GM23338 (cell line): Measurements from ENCODE around the gene CSF2. TPM values are rescaled to one million over a fixed set of nuclear protein-coding genes. Genes with fewer than 3 reads are reported as not detected.

Experiments used
- ATAC-seq: fragments of 200-7000 bp; cut with Tn5 transposase; 3 replicates; pipeline ENCODE4 v1.9.1; 2020
- DNase-seq: peaks from one replicate; pipeline ENCODE4 v3.0.0-alpha.2; 2015; ENCODE audit warnings: low spot score
- H2AFZ ChIP-seq: fragments of 200-600 bp; sonication (generic); 2 replicates; pipeline ENCODE4 v1.8.0; 2016; ENCODE audit warnings: antibody characterized with exemption, mild to moderate bottlenecking, moderate library complexity
- H3F3A ChIP-seq: fragments of 200-600 bp; sonication (generic); replicated peaks from 2 replicates; pipeline ENCODE4 v1.8.0; 2017; ENCODE audit warnings: antibody characterized with exemption, mixed run types, low read depth
- H3K27ac ChIP-seq: fragments of 200-600 bp; sonication (generic); 2 replicates; pipeline ENCODE4 v1.6.1; 2016; ENCODE audit warnings: low read depth
- H3K27me3 ChIP-seq: fragments of 200-600 bp; sonication (generic); 2 replicates; pipeline ENCODE4 v1.8.0; 2016; ENCODE audit warnings: mild to moderate bottlenecking, mixed run types, moderate library complexity; ENCODE audit not compliant: insufficient read depth
- H3K36me3 ChIP-seq: fragments of 200-600 bp; sonication (generic); 2 replicates; pipeline ENCODE4 v1.8.0; 2016; ENCODE audit warnings: mild to moderate bottlenecking; ENCODE audit not compliant: insufficient read depth
- H3K4me1 ChIP-seq: fragments of 200-600 bp; sonication (generic); 2 replicates; pipeline ENCODE4 v1.8.0; 2016; ENCODE audit warnings: mild to moderate bottlenecking, moderate library complexity; ENCODE audit not compliant: insufficient read depth
- H3K4me2 ChIP-seq: fragments of 200-600 bp; sonication (generic); 2 replicates; pipeline ENCODE4 v1.7.1; 2017; ENCODE audit warnings: mixed run types
- H3K4me3 ChIP-seq: fragments of 200-600 bp; sonication (generic); 2 replicates; pipeline ENCODE4 v1.6.1; 2016; ENCODE audit warnings: mixed run types
- H3K79me2 ChIP-seq: fragments of 200-600 bp; sonication (generic); replicated peaks from 2 replicates; pipeline ENCODE4 v1.8.0; 2017; ENCODE audit warnings: mild to moderate bottlenecking; ENCODE audit not compliant: insufficient read depth
- H3K9me2 ChIP-seq: fragments of 200-600 bp; sonication (generic); 2 replicates; pipeline ENCODE4 v1.8.0; 2017; ENCODE audit not compliant: insufficient read depth
- H4K20me1 ChIP-seq: fragments of 200-600 bp; sonication (generic); replicated peaks from 2 replicates; pipeline ENCODE4 v1.8.0; 2017; ENCODE audit warnings: mild to moderate bottlenecking; ENCODE audit not compliant: insufficient read depth
- H3K27ac Mint-ChIP-seq: 2 replicates; pipeline ENCODE4 v1.8.0; 2020; ENCODE audit warnings: inconsistent platforms, mild to moderate bottlenecking, moderate library complexity, mixed read lengths
- H3K27me3 Mint-ChIP-seq: 3 replicates; pipeline ENCODE4 v1.8.0; 2022; ENCODE audit warnings: low read depth, mild to moderate bottlenecking, moderate library complexity, mixed read lengths, inconsistent platforms; ENCODE audit not compliant: insufficient read depth, poor library complexity
- H3K36me3 Mint-ChIP-seq: 3 replicates; pipeline ENCODE4 v1.8.0; 2021; ENCODE audit warnings: low read depth, mild to moderate bottlenecking, inconsistent platforms, moderate library complexity, mixed read lengths
- H3K4me1 Mint-ChIP-seq: 3 replicates; pipeline ENCODE4 v1.8.0; 2020; ENCODE audit warnings: mild to moderate bottlenecking, inconsistent platforms, mixed read lengths
- H3K4me3 Mint-ChIP-seq: 3 replicates; pipeline ENCODE4 v1.8.0; 2021; ENCODE audit warnings: moderate library complexity, mild to moderate bottlenecking, inconsistent platforms, mixed read lengths
- H3K9me3 Mint-ChIP-seq: 3 replicates; pipeline ENCODE4 v1.8.0; 2020; ENCODE audit warnings: moderate library complexity, mild to moderate bottlenecking, inconsistent platforms, mixed read lengths
- CREB1 ChIP-seq: fragments of 250-450 bp; sonication (Bioruptor Pico); IDR thresholded peaks from 2 replicates; pipeline ENCODE4 v1.5.0; 2020; ENCODE audit warnings: low read depth, mild to moderate bottlenecking, moderate library complexity
- CTCF ChIP-seq, 2 experiments: fragments of 200-600 bp in 1 of 2; sonication (generic) in 1 of 2; conservative IDR thresholded peaks; 2 replicates each; pipeline versions ENCODE4 v1.5.1 to v1.6.1; 2016 to 2017; ENCODE audit warnings: antibody characterized with exemption in 2 of 2, low read depth in 2 of 2, mild to moderate bottlenecking in 2 of 2, moderate library complexity in 1 of 2
- ETS1 ChIP-seq: IDR thresholded peaks from 2 replicates; pipeline ENCODE4 v1.6.1; 2016; ENCODE audit warnings: antibody characterized with exemption
- EZH2 ChIP-seq: fragments of 200-600 bp; sonication (generic); IDR thresholded peaks from one replicate; pipeline ENCODE4 v1.8.0; 2017; ENCODE audit warnings: antibody characterized with exemption, mild to moderate bottlenecking, low read depth; ENCODE audit not compliant: unreplicated experiment
- EZH2phosphoT487 ChIP-seq: fragments of 200-600 bp; sonication (generic); IDR thresholded peaks from one replicate; pipeline ENCODE4 v1.8.1; 2018; ENCODE audit warnings: antibody characterized with exemption; ENCODE audit not compliant: unreplicated experiment
- JUNB ChIP-seq: IDR thresholded peaks from one replicate; pipeline ENCODE4 v1.6.1; 2016; ENCODE audit warnings: antibody characterized with exemption; ENCODE audit not compliant: unreplicated experiment
- NANOG ChIP-seq: IDR thresholded peaks from 2 replicates; pipeline ENCODE4 v1.6.1; 2016; ENCODE audit warnings: antibody characterized with exemption, borderline replicate concordance
- POLR2AphosphoS5 ChIP-seq: IDR thresholded peaks from 2 replicates; pipeline ENCODE4 v1.6.1; 2016; ENCODE audit warnings: antibody characterized with exemption, low read depth
- STAT1 ChIP-seq: IDR thresholded peaks from one replicate; pipeline ENCODE4 v1.6.1; 2016; ENCODE audit warnings: antibody characterized with exemption; ENCODE audit not compliant: unreplicated experiment
- ZNF114 ChIP-seq: fragments of 250-450 bp; sonication (Bioruptor Pico); IDR thresholded peaks from 2 replicates; pipeline ENCODE4 v1.5.0; 2020; ENCODE audit warnings: mild to moderate bottlenecking, moderate library complexity
- ZNF331 ChIP-seq: fragments of 250-450 bp; sonication (Bioruptor Pico); IDR thresholded peaks from 2 replicates; pipeline ENCODE4 v1.5.0; 2020; ENCODE audit warnings: low read depth, mild to moderate bottlenecking, moderate library complexity
- ZNF462 ChIP-seq: fragments of 250-450 bp; sonication (Bioruptor Pico); IDR thresholded peaks from 2 replicates; pipeline ENCODE4 v1.5.0; 2020; ENCODE audit warnings: mild to moderate bottlenecking, moderate library complexity
- polyA plus RNA-seq: library from polyadenylated mRNA; unstranded; fragments of >200 nt; fragmentation: Nextera tagmentation; extraction: Ambion mirVana; gene quantifications from 2 replicates; pipeline ENCODE4 v1.2.1, GENCODE V29; 2016
- total RNA-seq: library from RNA; depleted of rRNA; stranded (reverse); fragments of >200 nt; shearing (Covaris generic); gene quantifications from 2 replicates; pipeline ENCODE4 v1.2.3, GENCODE V29; 2014
- TF ChIP-seq, protein P1 (sequence below): IDR thresholded peaks from one replicate; pipeline ENCODE4 v1.6.1; 2018; ENCODE audit warnings: antibody characterized with exemption; ENCODE audit not compliant: unreplicated experiment

CSF2 gene
- total and polyA plus RNA-seq, 2 experiments from 2014 or later = not detected

DNA sequence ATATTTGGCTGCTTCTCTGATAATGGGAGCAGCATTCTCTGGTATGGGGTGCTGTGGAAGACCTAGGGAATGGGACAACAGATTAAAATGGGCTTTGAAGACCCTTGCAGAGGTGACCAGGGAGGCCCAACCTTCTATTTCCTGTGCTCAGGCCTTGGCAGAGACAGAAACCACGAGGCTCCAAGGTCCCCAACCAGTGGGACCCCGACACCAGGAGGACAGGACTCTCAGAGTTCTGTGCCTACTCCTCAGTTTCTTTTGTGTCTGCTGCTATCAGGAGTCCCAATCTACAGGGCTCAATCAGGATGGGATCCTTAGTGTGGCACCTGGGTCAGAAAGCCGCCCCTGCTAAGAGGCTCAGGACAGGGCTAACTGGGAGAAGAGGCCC, 29.3 kb downstream of the CSF2 start:
- DNase-seq = no peak
- no peaks in the 10 kb centered on the region for H4K20me1 ChIP-seq
- no peak overlapping the region for H3K27ac ChIP-seq
- H3K9me2 ChIP-seq = no peaks in the 10 kb centered on the region
- no peak overlapping the region for H3K4me2 ChIP-seq
- no peaks in the 10 kb centered on the region for H3K27me3 ChIP-seq
- Mint-ChIP-seq H3K27me3 (no peaks in the 10 kb centered on the region), H3K36me3 (no peaks in the 10 kb centered on the region), H3K9me3 (no peaks in the 10 kb centered on the region), H3K27ac (no peak overlapping the region), H3K4me3 (no peak overlapping the region), H3K4me1 (no peaks in the 10 kb centered on the region)
- H3K79me2 ChIP-seq = no peaks in the 10 kb centered on the region
- H3K36me3 ChIP-seq = no peaks in the 10 kb centered on the region
- no peak overlapping the region for H2AFZ ChIP-seq
- no peak overlapping the region for H3K4me3 ChIP-seq
- ATAC-seq = no peak
- H3K4me1 ChIP-seq = no peaks in the 10 kb centered on the region
- no peaks in the 10 kb centered on the region for H3F3A ChIP-seq
- TF ChIP-seq STAT1 (no peak), NANOG (no peak), EZH2 (no peak), ZNF462 (CRISPR knock-in tag) (no peak), ETS1 (no peak), CTCF (conservative IDR thresholded peaks at IDR 0.05; ENCODE audit: low read depth in 2 of 2) (no peak), CREB1 (CRISPR knock-in tag) (no peak), ZNF114 (no peak), JUNB (no peak), ZNF331 (CRISPR knock-in tag) (no peak), EZH2phosphoT487 (no peak), POLR2AphosphoS5 (no peak)
- TF ChIP-seq, protein P1, sequence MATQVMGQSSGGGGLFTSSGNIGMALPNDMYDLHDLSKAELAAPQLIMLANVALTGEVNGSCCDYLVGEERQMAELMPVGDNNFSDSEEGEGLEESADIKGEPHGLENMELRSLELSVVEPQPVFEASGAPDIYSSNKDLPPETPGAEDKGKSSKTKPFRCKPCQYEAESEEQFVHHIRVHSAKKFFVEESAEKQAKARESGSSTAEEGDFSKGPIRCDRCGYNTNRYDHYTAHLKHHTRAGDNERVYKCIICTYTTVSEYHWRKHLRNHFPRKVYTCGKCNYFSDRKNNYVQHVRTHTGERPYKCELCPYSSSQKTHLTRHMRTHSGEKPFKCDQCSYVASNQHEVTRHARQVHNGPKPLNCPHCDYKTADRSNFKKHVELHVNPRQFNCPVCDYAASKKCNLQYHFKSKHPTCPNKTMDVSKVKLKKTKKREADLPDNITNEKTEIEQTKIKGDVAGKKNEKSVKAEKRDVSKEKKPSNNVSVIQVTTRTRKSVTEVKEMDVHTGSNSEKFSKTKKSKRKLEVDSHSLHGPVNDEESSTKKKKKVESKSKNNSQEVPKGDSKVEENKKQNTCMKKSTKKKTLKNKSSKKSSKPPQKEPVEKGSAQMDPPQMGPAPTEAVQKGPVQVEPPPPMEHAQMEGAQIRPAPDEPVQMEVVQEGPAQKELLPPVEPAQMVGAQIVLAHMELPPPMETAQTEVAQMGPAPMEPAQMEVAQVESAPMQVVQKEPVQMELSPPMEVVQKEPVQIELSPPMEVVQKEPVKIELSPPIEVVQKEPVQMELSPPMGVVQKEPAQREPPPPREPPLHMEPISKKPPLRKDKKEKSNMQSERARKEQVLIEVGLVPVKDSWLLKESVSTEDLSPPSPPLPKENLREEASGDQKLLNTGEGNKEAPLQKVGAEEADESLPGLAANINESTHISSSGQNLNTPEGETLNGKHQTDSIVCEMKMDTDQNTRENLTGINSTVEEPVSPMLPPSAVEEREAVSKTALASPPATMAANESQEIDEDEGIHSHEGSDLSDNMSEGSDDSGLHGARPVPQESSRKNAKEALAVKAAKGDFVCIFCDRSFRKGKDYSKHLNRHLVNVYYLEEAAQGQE = no peak
